GM19035 (cell line): Measurements from ENCODE around the gene PIK3CB.
"Not testable (repeated sequence)": the region's sequence is repeated elsewhere in the genome, so short reads cannot be mapped to it uniquely, and the experiment has no call there.

Experiments
- ATAC-seq: cut with Tn5 transposase; IDR thresholded peaks from one replicate; pipeline ENCODE4 v1.9.1; 2021; ENCODE audit not compliant: unreplicated experiment

PIK3CB gene

DNA sequence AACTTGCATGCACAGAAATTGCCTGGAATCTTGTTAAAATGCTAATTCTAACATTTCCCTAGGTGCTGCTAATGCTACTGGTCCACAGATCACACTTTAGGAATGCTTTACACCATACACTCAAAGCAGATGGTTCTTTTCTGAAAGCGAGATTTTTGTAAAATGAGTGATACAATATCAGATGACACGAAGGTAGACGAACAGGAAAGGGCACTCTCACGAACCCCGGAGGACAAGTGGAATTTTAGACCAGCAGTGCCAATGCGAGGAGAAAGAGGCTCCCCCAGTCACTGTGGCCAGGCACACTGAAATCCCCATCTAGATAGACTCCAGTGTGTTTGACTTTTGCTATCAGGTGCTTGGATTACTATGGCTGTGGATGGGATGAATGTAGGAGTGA lies 205.2 kb downstream of the PIK3CB start:
- no peak for ATAC-seq

DNA sequence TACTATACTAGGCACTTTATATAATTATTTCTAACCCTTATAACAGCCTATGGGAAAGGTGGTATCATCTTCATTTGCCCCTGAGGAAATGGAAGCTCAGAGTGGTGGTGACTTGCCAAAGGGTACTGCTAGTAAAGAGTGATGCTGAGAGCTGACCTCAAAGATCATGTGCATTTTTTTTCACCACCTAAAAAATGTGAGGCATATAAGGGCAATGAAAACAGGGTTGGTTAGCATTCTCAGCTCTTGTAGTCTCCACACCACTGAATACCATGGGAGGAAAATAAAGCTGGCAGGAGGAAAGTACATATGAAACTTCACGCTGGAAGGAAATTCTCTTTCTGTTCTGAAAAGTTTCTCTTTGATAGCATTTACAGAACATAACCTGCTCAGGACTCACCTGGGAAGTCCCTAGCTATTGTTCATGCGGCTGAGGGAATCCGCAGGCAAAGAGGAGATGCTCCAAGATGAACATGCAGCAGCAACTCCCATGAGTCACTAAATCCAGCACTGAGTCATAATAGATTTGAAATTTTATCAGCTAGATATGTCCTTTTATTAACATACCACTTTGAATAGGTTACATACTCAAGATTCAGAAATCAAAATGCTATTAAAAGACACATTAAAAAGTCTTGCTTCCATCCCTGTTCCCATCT lies 208.9 kb downstream of the PIK3CB start:
- no peak for ATAC-seq

DNA sequence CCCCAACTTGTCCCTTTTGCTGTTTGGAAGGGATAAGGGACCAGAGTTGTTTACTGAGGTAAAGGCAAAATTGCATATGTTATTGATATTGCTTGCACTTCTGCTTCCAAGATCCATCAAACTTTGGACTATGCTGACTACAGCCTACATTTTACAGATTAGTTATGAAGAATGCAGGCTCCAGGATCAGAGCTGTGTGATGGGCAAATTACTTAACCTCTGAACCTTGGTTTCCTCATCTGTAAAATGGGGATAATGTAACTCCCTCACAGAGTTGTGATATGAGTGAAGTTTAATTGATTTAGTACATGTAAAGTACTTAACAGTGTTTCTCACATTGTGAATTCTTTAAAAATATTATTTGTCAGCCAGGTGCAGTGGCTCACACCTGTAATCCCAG lies 210.2 kb downstream of the PIK3CB start:
- no peak for ATAC-seq

DNA sequence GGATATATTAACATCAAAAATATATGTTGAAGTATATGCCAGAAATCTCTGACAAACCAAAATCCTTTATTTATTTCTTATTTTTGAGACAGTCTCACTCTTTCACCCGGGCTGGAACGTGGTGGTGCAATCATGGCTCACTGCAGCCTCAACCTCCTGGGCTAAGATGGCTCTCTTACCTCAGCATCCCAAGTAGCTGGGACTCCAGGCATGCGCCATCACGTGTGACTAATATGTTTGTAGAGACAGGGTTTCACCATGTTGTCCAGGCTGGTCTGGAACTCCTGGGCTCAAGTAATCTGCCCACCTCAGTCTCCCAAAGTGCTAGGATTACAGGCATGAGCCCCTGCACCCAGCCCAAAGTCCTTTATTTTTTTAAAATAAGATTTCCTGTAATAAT lies 214.3 kb downstream of the PIK3CB start:
- ATAC-seq: no peak

DNA sequence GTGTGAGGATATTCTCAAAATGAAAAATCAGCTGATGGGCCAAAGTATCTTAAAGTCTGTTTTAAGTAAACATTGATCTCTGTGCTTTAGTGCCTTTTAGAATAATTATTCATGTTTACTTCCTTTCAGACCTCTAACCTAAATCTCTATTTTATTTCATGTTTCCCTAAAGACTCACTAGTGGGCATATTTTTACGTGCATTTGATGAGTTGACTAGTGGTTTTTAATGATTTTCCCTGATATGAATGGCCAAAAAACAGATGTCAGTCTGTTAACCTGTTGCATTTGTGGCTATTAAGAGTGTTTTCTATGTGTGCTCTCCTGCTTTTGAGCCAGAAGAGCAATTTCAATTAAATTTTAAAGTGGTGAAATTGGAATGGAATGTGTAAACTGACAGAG lies 219.3 kb downstream of the PIK3CB start:
- no peak for ATAC-seq

DNA sequence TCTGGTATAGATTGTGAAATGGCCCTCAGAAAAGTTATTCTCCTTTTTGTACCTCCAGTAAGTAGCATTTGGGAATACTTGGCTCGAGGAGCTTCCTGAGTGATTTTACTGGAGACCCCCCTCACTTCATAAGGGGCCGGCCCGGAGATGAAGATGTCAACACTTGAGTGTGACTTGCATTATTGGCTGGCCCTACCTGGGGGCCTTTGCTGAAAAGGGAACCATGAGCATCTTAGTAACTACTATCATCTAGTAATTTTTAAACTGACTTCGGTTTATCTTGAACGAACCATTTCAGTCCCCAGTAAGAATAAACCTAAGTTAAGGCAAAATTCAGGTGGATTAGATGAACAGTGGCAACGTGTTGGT lies 224.8 kb downstream of the PIK3CB start:
- ATAC-seq: no peak

DNA sequence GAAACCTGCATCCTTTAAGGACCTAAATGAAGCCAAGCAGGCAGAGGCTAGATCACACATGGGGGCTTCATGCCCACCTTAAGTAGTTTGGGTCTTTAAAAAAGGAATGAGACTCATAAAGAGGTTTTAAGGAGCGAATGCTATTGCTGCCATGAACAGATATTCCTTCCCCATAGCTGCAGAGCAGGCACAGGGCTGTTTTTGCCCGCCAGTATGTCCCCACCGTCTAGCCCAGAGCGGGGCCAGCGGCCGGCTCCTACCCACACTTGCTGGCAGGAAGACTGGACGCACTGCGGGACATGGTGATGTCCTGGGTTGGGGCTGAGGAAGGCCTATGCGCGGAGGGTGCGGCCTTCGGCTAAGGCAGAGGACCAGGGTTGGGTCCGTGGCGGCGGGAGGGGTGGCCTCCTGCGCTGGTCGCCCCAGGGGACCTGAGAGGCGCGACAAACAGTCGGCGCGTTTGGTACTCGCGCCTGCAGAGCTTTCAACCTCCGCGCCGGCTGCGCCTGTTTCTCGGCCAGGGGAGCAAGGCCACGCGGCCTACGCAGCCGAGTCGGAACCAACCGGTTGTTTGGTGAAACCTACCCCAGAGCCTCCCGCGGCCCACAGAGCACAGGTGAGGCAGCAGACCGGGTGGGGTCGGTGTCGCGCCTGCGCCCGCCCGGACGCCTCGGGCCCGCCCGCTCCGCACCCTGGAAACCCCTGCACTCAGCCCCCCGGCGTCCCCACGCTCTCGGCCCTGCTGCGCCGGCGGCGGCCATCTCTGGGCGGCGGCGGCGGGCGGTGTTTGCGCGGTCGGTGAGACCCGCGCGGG lies 226.2 kb downstream of the PIK3CB start, which contains the start of gene FAIM:
Gene FAIM, plus strand, starts transcription at position 450 of the 814 bp plus-strand sequence. CDS start 10,956 bp downstream, outside the sequence.
- ATAC-seq: peak; percentile 82

DNA sequence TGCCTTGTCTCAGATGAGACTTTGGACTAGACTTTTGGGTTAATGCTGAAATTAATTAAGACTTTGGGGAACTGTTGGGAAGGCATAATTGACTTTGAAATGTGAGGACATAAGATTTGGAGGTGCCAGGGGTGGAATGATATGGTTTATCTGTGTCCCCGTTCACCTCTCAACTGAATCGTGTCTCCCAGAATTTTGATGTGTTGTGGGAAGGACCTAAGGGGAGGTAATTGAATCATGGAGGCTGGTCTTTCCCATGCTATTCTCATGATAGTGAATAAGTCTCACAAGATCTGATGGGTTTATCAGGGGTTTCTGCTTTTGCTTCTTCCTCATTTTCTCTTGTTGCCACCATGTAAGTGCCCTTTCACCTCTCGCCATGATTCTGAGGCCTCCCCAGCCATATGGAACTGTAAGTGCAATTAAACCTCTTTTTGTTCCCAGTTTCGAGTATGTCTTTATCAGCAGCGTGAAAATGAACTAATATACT lies 230.6 kb downstream of the PIK3CB start:
- not testable (repeated sequence) for ATAC-seq
